Embryonic facial prominence (tissue), 1 donor: ENCODE measurements around the gene RCE1.
A peak's percentile ranks its signal among the peaks of the same experiment; 100 is the strongest.
"Not testable (repeated sequence)": the region's sequence is repeated elsewhere in the genome, so short reads cannot be mapped to it uniquely, and the experiment has no call there.

Experiments used
- DNase-seq: peaks from one replicate; pipeline ENCODE4 v3.0.0-alpha.2; 2016; ENCODE audit errors: extremely low spot score

Gene RCE1

DNA sequence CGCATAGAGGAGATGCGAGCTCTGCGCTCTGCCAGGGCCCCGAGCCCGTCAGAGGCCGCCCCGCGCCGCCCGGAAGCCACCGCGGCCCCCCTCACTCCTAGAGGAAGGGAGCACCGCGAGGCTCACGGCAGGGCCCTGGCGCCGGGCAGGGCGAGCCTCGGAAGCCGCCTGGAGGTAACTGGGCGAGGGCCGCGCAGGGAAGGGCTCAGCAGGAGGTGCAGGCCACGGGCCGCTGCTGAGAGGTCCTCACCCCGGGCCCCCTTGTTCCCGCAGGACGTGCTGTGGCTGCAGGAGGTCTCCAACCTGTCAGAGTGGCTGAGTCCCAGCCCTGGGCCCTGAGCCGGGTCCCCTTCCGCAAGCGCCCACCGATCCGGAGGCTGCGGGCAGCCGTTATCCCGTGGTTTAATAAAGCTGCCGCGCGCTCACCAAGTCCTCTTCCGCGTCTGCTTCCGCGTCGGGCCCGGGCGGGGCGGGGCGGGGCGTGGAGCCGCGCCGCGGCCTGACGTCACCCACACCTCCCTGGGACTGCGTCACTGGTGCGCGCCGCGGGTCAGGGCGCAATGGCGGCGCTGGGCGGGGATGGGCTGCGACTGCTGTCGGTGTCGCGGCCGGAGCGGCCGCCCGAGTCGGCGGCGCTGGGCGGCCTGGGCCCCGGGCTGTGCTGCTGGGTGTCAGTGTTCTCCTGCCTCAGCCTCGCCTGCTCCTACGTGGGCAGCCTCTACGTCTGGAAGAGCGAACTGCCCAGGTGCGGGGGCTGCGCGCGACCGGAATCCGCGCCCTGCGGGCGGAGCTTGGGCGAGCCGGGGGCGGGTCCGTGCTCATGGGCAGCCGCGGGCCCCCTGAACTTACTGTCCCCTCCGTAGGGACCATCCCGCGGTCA, at the start of gene RCE1:
Gene RCE1, plus strand, starts transcription at position 546 of the 880 bp plus-strand sequence. Its CDS starts 15 bp downstream, at position 561.
- peak; percentile 62 for DNase-seq

- not testable (repeated sequence) for DNase-seq
Measured at GRCh38 chr11:66799815-66800214, 43.4 kb upstream of the RCE1 start.

DNA sequence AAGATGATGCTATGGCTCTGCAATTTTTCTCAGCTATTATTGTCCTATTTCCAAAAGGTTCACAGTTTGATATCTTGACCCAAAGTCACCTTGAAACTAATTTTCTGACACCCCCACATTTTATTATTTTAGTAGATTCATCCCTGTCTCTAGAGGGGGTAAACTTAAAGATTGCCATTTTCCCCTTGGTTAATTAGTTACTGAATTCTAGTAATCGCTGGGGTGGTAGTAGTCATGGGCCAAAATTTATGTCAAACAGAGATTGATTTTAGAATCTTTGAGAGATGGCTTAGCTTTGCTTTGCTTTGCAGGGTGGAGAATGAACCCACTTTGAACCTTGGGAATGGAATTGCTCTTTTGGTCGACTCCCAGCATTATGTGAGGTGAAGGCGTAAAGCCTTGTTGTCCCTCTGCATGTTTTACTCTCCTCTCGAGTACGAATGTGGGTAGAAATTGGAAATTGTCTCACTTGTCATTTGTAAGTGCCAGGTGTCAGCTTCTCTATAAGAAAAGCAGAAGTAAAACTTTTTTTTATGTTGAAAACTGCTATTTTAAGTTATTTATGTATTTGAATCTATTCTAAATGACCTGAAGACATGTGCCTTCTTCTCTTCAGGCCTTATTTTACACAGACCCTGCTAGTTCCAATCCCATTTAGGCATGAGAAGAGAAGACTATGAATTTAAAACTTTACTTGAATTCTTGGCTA, 42.4 kb upstream of the RCE1 start:
- no peak for DNase-seq

GRCh38 chr11:66809592-66809991, 33.6 kb upstream of the RCE1 start:
- no peak for DNase-seq

GRCh38 chr11:66810576-66811185, 32.6 kb upstream of the RCE1 start:
- no peak for DNase-seq

DNA sequence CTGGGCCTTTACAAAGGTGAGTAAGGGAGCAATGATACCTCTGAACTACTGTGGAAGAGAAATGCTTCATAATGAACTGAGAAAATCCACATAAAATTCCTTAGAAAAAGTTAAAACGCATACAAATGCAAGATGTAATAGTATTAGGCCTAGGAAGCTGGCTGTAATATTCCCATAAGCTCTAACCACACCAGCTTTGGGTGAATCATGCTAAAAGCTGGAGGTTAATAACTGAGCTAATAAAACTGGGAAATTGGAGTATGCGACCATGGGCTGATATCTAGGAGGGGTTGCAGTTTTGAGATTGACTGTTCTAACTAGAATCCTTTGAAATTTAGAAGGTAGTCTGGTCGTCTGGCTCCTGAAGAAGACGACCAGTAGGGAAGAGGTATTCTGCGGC, 28.6 kb upstream of the RCE1 start:
- no peak for DNase-seq

DNA sequence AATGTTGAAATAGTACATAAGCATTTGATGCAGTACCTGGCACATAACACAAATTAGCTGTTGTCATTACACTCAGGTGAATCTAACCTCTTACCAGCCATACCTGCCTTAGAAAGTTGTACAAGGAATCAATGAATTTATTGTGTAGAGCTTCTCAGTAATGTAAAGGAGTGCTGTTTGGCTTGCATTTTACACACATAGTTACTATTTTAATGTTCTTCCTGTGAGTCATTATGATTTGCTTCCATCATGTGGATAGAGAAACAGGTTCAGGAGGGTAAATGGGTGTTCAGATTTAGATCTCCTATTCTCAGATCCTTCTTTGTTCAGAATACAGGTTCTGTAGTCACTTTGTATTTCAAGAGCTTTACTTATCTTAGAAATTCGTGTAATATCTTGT, 27.6 kb upstream of the RCE1 start:
- DNase-seq = no peak

DNA sequence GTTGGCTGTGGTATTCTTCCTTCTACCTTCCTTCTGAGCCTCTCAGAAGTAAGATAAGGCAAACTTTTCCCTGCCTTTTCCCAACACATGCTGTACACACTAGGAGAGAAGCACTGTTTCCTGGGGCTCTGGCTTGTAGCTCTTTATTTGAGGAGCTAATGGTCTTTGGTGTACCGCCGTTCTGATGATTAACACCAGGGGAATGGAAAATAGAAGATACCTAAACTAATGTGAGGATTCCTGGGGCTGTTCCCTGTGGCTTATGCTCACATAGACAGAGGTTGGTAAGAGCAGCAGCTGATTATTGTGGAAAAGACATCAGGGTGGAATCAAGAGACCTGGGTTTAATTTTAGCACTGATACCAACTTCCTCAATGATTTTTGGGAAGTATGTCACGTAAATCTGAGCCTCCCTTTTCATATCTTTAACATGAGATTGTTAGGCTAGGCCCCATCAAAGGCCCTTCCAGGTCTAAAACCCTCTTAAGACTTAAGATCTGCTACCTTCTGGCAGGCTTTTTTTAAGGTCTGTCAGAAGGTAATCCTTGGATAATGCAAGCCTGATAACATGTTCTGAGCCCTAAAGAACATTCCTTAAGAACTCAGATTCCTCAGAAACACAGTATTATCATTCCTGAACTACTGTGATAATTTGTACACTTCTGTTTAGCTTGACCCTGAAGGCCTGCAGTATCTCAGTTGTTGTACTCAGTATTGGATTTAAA, 24.8 kb upstream of the RCE1 start:
- no peak for DNase-seq

- no peak for DNase-seq
Measured at GRCh38 chr11:66820381-66820780, 22.9 kb upstream of the RCE1 start.

DNA sequence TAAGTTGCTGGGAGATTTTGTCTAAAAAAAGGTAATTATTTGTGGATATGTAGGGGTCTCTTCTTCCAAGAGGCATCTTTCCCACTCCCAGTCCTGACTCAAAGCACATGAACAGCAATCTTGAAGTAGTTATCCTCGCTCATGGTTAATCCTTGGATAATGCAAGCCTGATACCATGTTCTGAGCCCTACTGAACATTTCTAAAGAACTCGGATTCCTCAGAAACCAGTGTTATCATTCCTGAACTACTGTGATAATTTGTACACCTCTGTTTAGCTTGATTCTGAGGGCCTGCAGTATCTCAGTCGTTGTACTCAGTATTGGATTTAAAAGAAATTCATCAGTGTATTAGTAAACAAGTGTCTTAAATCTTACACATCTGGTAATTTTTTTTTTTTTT, 22.3 kb upstream of the RCE1 start:
- DNase-seq = no peak

DNA sequence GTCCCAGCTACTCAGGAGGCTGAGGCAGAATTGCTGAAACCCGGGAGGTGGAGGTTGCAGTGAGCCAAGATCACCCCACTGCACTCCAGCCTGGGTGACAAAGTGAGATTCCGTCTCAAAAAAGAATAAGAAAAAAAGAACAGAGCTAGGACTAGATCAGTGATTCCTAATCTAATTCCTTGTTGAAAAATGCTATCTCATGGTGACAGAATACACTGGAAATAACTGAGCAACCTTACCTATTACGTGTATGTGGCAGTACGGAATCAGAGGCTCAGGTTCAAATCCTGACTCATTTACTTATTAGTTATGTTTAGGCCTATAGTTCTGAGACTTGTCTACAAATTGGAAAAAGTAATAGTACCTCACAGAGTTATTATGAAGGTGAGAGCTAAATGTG, 19.5 kb upstream of the RCE1 start:
- DNase-seq = no peak

- DNase-seq = not testable (repeated sequence)
Measured at GRCh38 chr11:66824573-66824972, 18.7 kb upstream of the RCE1 start.

- no peak for DNase-seq
Measured at GRCh38 chr11:66834539-66834845, 8.7 kb upstream of the RCE1 start.

GRCh38 chr11:66834943-66835342, 8.3 kb upstream of the RCE1 start:
- DNase-seq = no peak

- no peak for DNase-seq
Measured at GRCh38 chr11:66835768-66836405, 7.4 kb upstream of the RCE1 start.

- DNase-seq = no peak
Measured at GRCh38 chr11:66840317-66841091, 2.7 kb upstream of the RCE1 start.

- no peak for DNase-seq
Measured at GRCh38 chr11:66841861-66842260, 1.4 kb upstream of the RCE1 start.

- DNase-seq = no peak
Measured at GRCh38 chr11:66842501-66842895, 743 bp upstream of the RCE1 start.

- DNase-seq = no peak
Measured at GRCh38 chr11:66843776-66844495, 695 bp downstream of the RCE1 start.

GRCh38 chr11:66844496-66845142, 1.4 kb downstream of the RCE1 start:
- no peak for DNase-seq
